ENCODE results near the gene NUDT16. TPM values are rescaled to one million over a fixed set of nuclear protein-coding genes. Genes with fewer than 3 reads are reported as not detected.
"Not testable (repeated sequence)": the region's sequence is repeated elsewhere in the genome, so short reads cannot be mapped to it uniquely, and the experiment has no call there.

The NUDT16 gene
- total RNA-seq (2014; rRNA removed; shearing (Covaris generic)) = 7.9 and 8.0 TPM in 2 replicates
- 10.3 and 11.3 TPM in 2 replicates for polyA plus RNA-seq (2015; cell fraction: cytosol; rRNA removed)
- 13.5 and 14.4 TPM in 2 replicates for polyA plus RNA-seq (2015; cell fraction: nucleus; rRNA removed)

DNA sequence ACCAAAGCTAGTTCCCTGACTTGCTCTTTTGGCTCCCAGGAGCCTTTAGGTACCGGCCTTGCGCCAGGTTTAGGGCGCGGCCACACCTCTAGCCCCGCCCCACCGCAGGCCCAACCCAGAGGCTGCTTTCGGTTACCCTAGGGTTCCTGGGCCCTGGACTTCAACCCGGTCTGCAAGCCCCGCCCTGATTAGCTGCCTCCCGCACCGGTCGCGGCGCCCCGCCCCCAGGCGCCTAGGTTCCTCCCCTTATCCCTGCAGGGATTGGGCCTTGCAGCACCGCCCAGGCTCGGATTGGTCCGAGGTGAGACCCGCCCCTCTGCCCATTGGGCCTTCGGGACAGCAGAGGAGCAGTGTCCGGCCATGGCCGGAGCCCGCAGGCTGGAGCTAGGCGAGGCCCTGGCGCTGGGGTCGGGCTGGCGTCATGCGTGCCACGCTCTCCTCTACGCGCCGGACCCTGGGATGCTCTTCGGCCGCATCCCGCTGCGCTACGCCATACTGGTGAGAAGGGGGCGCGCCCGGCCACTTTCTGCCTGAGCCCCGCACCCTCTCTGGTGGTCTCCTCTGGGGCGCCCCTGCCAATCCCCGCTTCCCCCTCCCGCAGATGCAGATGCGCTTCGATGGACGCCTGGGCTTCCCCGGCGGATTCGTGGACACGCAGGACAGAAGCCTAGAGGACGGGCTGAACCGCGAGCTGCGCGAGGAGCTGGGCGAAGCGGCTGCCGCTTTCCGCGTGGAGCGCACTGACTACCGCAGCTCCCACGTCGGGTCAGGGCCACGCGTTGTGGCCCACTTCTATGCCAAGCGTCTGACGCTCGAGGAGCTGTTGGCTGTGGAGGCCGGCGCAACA lies at the start of gene NUDT16:
Gene NUDT16 (plus strand): TSS at position 330 of the 847 bp plus-strand sequence. CDS start 31 bp downstream, at position 361.
- in situ Hi-C loops (cut with HindIII; ENCODE audit: low pct_unique_long_range_greater_than_20kb, low sequenced_read_pairs) = no loop called here
- DNase-seq (ENCODE audit: low read depth, low spot score) = peak; percentile 98

- DNase-seq (ENCODE audit: low read depth, low spot score) = no peak
- in situ Hi-C loops (cut with HindIII; ENCODE audit: low pct_unique_long_range_greater_than_20kb, low sequenced_read_pairs) = no loop called here
These were observed 42.5 kb upstream of the NUDT16 start for GRCh38 chr3:131338948-131339640.

- DNase-seq (ENCODE audit: low read depth, low spot score) = no peak
- in situ Hi-C loops (cut with HindIII; ENCODE audit: low pct_unique_long_range_greater_than_20kb, low sequenced_read_pairs) = no loop called here
These were observed 39.8 kb upstream of the NUDT16 start for GRCh38 chr3:131341761-131342160.

DNA sequence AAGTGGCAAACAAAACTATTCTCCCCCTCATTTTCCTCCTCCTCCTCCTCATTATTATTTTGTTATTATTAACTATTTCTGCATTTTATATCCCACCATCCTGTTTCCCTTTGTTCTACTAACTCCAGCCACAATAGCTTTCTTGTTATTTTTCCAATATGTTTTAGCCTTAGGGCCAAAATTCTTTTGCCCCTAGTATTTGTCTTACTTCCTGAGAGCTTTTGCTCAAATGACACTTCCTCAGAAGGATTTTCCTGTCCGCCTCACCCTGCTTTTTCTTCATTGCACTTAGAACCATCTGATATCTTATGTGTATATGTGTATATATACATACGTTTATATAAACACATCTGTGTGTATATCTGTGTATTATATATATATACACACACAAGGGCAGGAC lies 32.7 kb upstream of the NUDT16 start:
- peak; percentile 29 for DNase-seq (ENCODE audit: low read depth, low spot score)
- in situ Hi-C loops (cut with HindIII; ENCODE audit: low pct_unique_long_range_greater_than_20kb, low sequenced_read_pairs) = no loop called here

- in situ Hi-C loops (cut with HindIII; ENCODE audit: low pct_unique_long_range_greater_than_20kb, low sequenced_read_pairs) = no loop called here
- DNase-seq (ENCODE audit: low read depth, low spot score) = no peak
These were observed 32.1 kb upstream of the NUDT16 start for GRCh38 chr3:131349454-131349853.

- in situ Hi-C loops (cut with HindIII; ENCODE audit: low pct_unique_long_range_greater_than_20kb, low sequenced_read_pairs) = no loop called here
- DNase-seq (ENCODE audit: low read depth, low spot score) = peak; percentile 60
These were observed 31.6 kb upstream of the NUDT16 start for GRCh38 chr3:131349946-131350347.

DNA sequence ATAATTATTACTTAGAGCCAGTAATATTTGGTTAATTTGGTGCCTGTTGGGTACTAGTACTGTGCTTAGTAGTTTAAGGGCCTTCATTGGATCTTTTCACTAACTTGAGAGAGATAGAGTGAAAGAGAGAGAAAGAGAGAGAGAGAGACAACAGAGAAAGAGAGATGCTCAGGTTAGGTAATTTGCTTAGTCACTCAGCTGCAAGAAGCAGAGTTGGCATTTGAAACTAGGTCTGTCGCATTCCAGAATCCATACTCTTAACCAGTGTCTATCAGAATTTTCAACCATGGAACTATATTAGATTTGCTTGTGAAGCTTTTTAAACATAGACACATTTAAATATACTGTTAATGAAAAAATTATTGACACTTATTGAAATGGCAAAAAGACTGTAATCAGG lies 31.1 kb upstream of the NUDT16 start:
- in situ Hi-C loops (cut with HindIII; ENCODE audit: low pct_unique_long_range_greater_than_20kb, low sequenced_read_pairs) = no loop called here
- DNase-seq (ENCODE audit: low read depth, low spot score) = no peak

GRCh38 chr3:131353016-131353877 lies 28.3 kb upstream of the NUDT16 start:
- DNase-seq (ENCODE audit: low read depth, low spot score) = no peak
- in situ Hi-C loops (cut with HindIII; ENCODE audit: low pct_unique_long_range_greater_than_20kb, low sequenced_read_pairs) = no loop called here

DNA sequence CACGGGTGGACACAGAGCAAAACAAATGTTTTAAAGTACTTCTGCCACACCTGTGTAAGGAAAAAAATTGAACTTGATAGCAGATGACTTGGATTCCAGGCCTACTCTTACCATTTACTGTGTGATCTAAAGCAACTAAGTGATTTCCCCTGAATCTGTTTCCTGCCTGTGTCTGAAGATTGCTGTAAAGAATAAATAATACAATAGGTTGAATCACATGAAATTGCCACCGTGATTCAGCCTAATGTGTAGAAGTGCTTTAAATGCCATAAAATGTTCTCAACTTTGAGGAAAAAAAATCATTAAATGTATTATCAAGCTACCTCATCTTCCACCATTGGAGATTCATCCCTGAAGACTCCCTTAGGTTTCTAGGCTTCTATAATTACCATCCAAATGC lies 27.6 kb upstream of the NUDT16 start:
- in situ Hi-C loops (cut with HindIII; ENCODE audit: low pct_unique_long_range_greater_than_20kb, low sequenced_read_pairs) = no loop called here
- DNase-seq (ENCODE audit: low read depth, low spot score) = no peak

GRCh38 chr3:131356006-131356595 lies 25.5 kb upstream of the NUDT16 start:
- in situ Hi-C loops (cut with HindIII; ENCODE audit: low pct_unique_long_range_greater_than_20kb, low sequenced_read_pairs) = no loop called here
- no peak for DNase-seq (ENCODE audit: low read depth, low spot score)

DNA sequence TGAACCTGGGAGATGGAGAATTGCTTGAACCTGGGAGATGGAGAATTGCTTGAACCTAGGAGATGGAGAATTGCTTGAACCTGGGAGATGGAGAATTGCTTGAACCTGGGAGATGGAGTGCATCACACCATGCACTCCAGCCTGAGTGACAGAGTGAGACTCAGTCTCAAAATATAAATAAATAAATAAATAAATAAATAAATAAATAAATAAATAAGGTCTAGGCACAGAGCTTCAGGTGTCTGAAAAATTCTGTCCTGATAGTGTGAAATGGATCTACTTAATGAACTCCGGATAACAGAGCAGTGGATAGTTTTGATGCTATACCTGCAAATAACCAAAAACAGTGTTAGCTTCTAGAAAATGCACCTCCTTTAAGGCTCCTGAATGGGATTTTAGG lies 24.3 kb upstream of the NUDT16 start:
- DNase-seq (ENCODE audit: low read depth, low spot score) = no peak
- in situ Hi-C loops (cut with HindIII; ENCODE audit: low pct_unique_long_range_greater_than_20kb, low sequenced_read_pairs) = no loop called here

GRCh38 chr3:131360191-131360755 lies 21.3 kb upstream of the NUDT16 start:
- in situ Hi-C loops (cut with HindIII; ENCODE audit: low pct_unique_long_range_greater_than_20kb, low sequenced_read_pairs) = no loop called here

GRCh38 chr3:131361066-131361463 lies 20.5 kb upstream of the NUDT16 start:
- DNase-seq (ENCODE audit: low read depth, low spot score); in situ Hi-C loops (cut with HindIII; ENCODE audit: low pct_unique_long_range_greater_than_20kb, low sequenced_read_pairs): not testable (repeated sequence)

More at GRCh38 chr3:131360191-131360755, 21.3 kb upstream of the NUDT16 start:
- DNase-seq (ENCODE audit: low read depth, low spot score) = no peak

GRCh38 chr3:131361464-131362421 lies 19.8 kb upstream of the NUDT16 start:
- DNase-seq (ENCODE audit: low read depth, low spot score) = no peak
- in situ Hi-C loops (cut with HindIII; ENCODE audit: low pct_unique_long_range_greater_than_20kb, low sequenced_read_pairs) = no loop called here

DNA sequence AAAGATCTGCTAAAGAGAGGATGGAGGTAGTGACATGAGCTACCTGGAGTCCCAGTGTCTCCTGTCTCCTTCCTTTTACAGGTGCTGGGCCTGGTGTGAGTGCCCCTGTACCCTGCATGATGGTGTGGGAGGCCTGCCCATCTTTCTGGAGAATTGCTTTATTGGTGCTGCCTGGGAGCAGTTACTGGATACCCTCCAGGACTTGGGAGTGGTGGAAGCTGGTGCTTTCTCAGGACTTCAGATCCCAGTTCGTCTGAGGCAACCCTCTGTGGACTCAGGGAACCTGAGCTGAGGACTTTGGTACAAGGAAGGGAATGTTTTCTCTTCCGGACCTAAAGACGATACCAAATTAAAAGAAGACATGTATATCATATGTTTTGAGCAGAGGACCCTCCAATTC lies 18.3 kb upstream of the NUDT16 start:
- no peak for DNase-seq (ENCODE audit: low read depth, low spot score)
- in situ Hi-C loops (cut with HindIII; ENCODE audit: low pct_unique_long_range_greater_than_20kb, low sequenced_read_pairs) = no loop called here

Measured in SK-MEL-5 (cell line).